GM12865 (cell line): ENCODE measurements around the gene CYB5RL.
A peak's percentile ranks its signal among the peaks of the same experiment; 100 is the strongest.

Experiments used
- DNase-seq: peaks from one replicate; pipeline ENCODE4 v3.0.0; 2010; ENCODE audit warnings: low read depth
- H3K4me3 ChIP-seq: 2 replicates; pipeline ENCODE4 v1.5.1; 2011; ENCODE audit warnings: mild to moderate bottlenecking, low read depth, low read length, control low read depth
- CTCF ChIP-seq: IDR thresholded peaks from 2 replicates; pipeline ENCODE4 v1.5.1; 2011; ENCODE audit warnings: low read length, control low read depth, low read depth, inconsistent platforms; ENCODE audit not compliant: insufficient read depth; ENCODE audit errors: missing control alignments

The CYB5RL gene

DNA sequence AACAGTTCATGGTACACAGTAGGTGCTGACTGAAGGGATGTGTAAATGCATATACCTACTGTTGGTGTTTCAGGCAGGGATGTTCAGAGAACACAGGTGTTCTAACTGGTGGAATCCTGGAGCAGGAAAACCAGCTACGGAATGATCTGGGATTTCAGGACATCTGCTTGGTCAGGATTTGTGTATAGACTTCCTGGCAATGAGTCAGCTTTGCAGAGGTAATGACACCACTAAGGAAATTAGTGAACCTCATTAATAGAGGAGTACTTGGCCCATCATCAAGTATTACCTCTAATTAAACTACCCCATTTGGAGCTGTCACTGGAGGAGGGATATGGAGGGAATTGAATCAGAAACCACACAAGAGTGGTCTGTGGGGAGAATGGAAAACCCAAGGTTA is 7.5 kb upstream of the CYB5RL start:
- no peak overlapping the region for H3K4me3 ChIP-seq
- DNase-seq = no peak
- no peak for TF ChIP-seq CTCF

- H3K4me3 ChIP-seq = no peak overlapping the region
- no peak for TF ChIP-seq CTCF
- DNase-seq = no peak
These were observed 4.4 kb upstream of the CYB5RL start for GRCh38 chr1:54204199-54204598.

DNA sequence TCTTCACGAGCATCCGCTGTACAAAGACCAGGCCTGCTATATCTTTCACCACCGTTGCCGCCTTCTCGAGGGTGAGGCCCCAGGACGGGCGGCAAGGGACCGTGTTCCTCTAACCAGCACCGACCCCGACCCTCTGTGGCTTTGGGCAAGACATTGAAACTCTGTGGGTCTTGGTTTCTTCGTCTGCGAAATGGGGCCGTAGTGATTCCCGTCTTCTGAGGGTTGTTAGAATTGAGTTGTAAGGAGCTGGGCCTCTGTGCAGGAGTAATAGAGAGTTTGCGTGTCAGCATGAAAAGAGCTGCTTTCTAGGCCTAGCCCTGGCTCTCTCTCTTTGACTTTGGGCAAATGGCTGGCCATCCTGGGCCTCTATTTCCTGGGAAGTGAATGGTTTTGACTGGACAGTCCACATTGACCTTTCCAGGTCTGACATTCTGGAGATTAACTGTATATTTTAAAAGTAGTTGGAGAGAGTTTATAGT is 728 bp upstream of the CYB5RL start:
- H3K4me3 ChIP-seq = peak overlapping the region; percentile 79
- no peak for DNase-seq
- TF ChIP-seq CTCF = no peak

DNA sequence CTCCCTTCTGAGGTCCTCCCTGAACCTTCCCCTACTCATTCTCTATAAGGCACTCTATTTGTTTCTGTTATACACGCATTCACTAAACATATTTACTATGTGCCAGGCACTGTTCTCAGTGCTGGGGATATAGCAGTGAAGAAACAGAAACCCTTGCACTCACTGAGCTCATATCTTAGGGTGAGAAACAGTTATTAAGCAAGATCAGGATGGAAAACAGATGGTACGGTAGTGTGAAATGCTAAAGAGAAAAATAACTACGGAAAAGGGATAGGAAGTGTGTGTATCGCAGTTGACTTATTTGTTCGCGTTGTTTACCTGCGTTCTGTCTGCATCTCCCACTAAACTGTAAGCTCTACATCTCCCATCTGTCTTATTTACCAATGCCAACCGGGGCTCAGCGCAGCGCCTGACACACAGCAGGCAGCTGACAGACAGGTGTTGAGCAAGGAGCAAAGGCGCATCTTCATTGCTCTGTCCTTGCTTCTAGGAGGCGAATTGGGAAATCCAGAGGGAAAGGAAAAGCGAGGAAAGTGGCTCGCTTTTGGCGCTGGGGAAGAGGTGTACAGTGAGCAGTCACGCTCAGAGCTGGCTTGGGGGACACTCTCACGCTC is 572 bp downstream of the CYB5RL start:
- TF ChIP-seq CTCF = no peak
- peak; percentile 13 for DNase-seq

GRCh38 chr1:54193453-54193852 is 6.4 kb downstream of the CYB5RL start:
- TF ChIP-seq CTCF = no peak
- no peak overlapping the region for H3K4me3 ChIP-seq
- DNase-seq = no peak

More for the DNA sequence above, 572 bp downstream of the CYB5RL start:
- peak overlapping the region; percentile 79 for H3K4me3 ChIP-seq

DNA sequence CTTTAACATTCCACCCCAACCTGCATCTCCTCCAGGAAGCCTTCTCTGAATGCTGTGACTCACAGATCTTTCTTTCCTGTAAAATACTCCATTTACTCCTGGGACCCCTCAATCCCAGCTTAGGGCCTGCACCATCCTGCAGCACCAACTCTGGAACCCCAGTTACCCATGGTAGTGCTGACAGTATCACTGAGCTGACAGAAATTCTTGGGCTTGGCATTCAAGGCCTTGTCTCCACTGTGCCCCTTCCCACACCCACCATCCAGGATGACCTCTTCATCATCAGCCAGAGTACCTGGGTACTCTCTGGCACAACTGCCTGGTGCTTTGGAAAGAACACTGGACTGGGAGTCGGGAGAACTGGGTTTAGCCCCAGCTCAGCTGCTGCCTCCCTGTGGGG is 8.3 kb downstream of the CYB5RL start:
- no peak for DNase-seq
- no peak for TF ChIP-seq CTCF
- no peak overlapping the region for H3K4me3 ChIP-seq

- H3K4me3 ChIP-seq = no peak overlapping the region
- TF ChIP-seq CTCF = no peak
- DNase-seq = no peak
These were observed 9.3 kb downstream of the CYB5RL start for GRCh38 chr1:54190526-54190925.
